NCI-H69 (cell line): ENCODE results near the gene CFAP299.

Source experiments
- DNase-seq: peaks from one replicate; lab custom pipeline; 2025; lab: John Stamatoyannopoulos, UW

Gene CFAP299

GRCh38 chr4:80515496-80515895 lies 180.0 kb downstream of the CFAP299 start:
- DNase-seq = no peak

GRCh38 chr4:80521438-80521837 lies 185.9 kb downstream of the CFAP299 start:
- no peak for DNase-seq

GRCh38 chr4:80526697-80527096 lies 191.2 kb downstream of the CFAP299 start:
- no peak for DNase-seq

DNA sequence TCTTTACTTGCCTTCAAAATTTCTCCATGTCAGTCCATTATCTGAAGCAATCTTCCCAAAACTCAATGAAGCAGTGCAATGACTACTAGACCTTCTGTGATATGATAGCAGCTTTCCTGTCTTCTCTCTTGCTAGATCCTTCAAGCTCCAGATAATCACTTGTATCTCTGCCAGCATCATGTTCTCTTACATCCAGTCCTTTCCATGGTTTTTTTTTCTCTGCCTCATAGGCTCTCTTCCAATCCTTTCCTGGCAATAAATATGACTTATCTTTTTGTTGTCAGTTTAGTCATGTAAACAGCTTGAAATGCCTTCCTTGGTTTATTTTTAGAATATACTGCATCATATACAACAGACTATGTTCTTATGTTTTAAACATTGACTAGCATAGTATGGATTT lies 193.5 kb downstream of the CFAP299 start:
- DNase-seq = no peak

DNA sequence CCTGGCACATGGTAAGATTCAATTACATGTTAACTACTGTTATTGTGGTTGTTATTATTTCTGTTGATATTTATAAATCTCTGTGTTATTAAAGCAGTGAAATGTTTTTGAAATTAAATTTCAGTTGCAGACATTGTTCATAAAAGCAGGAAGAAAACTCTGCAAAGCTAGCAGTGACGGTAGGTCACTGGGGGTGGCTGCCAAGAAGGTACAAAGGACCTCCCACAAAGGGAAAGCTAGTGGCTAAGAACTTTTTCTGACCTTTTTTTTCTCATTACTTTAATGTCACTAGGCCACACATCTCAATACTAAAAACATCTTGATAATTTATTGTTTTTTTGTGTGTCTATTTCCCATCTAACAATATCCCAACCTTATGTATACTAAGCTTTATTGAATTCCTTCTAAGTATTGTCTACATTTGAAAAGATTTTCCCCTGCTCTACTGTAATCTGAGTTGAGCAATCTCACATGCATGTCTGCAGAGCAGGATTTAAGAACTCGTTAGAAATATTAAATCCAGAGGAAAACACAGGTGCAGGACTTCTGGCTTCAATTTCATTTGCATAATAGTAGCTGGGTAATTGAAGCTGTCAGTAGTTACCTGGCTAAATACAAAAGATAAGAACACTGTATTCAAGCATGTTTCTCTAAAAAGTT lies 197.3 kb downstream of the CFAP299 start:
- DNase-seq = peak; percentile 76

DNA sequence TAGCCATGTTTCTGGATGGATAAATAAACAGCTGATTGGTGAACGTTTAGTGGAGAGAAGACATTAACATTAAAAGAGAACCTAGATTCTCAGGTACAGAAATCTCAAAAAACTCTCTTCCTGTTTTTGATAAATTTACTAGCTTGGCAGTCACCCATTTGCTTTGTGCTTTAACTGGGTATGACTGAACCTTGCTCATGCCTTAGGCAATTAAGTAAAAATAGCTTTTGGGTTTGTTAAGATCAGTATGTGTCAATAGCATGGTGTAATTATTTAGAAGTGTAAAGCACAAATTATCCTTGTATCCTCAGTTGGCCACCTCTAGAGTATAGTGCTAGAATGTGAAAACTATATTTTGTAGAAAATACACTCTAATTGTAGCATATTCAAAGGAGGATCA lies 200.0 kb downstream of the CFAP299 start:
- peak; percentile 75 for DNase-seq

- DNase-seq = no peak
Observed at GRCh38 chr4:80538276-80538926, 202.9 kb downstream of the CFAP299 start.

DNA sequence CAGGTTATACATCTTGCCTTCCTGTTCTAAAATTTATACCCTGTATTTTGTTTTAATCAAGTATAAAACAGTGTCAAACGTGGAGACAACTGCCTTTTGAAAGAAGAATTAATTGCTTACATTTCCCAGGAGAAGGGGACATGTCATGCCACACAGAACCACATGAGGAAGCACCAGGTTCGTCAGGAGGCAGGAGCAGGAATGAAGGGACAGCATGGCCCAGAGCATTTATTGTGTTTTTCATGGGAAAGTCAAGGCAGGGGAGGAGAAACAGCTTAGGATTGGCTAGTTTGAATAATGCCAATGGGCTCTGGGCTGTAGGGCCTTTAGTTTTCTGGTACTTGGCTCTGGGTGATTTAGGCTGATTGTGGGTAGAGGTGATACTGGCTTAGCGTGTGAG lies 203.7 kb downstream of the CFAP299 start:
- DNase-seq = peak; percentile 48

DNA sequence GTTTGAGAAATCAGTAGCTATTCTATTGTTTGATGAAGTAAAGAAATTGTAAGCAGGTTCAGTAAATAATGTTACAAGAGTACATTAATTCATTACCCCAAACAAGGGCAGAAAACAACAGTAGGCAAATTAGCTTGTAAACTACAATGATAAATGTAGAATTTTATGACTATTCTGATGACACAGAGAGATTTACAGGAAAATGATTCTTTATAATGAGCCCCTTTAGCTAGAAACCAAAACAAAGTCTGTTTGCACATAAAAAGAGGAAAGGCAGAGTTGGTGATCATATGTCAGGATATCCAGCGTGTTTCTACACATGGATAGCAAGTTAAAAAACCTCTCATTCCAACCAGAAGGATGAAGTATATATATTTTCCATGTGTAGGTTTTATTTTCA lies 204.8 kb downstream of the CFAP299 start:
- peak; percentile 66 for DNase-seq

DNA sequence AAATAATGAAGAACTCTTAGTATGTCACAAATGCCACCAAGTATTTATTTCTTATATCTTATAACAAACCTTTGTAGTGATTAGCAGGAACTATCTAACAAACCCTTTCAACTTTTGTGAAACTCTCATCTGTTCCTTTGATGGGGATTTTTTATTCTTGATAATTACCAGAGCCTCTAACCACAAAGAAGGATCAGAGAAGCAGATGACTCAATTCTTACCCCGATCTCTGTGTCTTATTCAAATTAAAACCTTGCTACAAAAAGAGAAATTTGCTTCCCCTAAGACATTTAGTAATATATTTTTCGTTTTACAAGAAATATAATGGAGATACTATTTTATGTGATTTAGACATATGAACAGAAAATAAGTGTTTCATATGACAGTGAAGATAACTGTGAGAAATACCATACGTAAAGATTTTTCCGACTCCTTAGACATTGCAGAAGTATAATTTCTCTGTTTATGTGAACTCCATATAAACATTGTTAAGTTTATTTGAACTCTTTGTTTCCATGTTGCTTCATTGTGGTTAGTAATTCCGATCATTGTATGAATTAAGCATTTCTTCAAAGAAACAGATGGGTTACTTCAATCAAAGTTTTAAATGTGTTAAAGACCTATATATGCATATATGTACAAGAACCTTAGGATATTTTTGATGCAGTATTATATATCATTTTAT lies 205.4 kb downstream of the CFAP299 start:
- no peak for DNase-seq

DNA sequence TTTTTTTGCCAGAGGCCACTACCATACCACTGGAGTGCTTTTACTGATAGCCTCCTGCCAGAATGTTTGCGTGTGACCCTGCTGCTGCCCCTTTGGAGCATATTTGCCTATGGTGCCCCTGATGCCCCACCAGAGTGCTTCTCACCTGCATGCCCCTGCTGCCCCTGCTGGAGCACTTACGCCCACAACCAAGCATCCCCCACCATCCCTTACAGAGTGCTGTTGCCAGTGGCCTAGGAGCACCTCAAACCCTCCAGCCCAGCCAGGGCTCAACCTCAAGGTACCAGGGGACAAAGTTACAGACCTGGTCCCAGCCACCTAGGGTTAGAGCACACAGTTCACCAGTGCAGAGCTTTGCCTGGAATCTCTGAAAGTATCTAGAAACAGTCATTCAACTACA lies 207.2 kb downstream of the CFAP299 start:
- DNase-seq = no peak

DNA sequence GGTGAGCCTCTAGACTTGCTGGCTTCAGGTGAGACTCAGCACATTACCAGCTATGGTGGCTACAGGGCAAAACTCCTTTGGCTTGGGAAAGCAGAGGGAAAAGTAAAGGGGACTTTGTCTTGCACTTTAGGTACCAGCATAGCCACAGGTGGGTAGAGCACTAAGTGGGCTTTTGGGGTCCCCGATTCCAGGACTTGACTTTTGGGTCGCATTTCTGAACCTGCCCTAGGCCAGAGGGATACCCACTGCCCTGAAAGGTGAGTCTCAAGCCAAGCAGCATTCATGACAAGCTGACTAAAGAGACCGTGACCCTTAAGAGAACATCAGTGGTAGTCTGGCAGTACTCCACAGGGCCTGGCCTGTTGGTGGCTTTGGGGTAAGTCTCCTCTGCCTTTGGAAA lies 224.8 kb downstream of the CFAP299 start:
- no peak for DNase-seq

DNA sequence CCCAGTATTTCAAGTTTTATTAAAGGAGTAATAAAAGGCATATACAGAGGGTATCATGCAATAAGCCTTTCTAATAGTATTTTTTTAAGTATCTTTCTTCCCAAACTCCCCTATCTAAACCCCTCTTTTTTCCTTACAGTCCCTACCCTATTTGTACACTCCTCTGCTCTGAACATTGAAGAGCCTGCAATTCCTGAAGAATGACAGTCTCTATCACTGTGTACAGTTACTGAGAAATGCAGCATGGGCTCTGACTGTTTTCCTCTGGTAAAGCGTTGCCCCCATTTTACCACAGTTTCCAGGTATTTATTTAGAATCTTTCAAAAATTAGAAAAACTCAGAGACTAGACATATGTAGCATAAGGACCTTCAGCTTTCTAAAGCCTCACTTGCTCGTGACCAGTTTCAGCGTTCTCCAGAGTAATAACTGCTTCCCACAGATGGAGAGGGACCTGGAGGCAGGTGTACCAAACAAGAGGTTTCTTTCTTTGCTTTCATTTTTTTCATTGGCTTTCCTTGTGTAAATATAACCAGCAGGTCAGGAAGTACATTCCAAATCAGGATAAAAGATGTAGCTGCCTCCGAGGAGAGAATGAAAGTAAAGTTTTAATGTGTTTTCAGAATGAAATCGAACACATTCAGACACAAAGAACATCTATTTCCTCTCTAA lies 230.8 kb downstream of the CFAP299 start:
- DNase-seq = peak; percentile 81

- peak; percentile 19 for DNase-seq
Observed at GRCh38 chr4:80568891-80569290, 233.4 kb downstream of the CFAP299 start.

DNA sequence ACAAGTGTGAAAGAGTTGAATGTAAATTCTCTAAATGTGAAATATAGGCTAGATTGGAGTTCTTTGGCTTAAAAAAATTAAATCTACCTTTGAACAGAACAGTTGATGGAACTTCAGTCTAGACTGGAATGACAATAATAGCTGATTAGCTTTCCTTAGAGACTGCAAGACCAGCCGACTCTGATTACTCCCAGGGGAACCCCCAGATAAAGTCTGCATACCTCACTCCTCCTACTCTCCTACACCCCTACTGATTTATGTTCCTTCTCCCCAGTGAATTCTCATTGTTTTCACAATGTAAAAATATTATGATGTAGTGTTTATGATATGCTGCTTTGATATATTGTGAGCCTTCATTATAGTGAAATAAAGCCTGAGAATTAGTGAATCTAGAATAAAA lies 241.3 kb downstream of the CFAP299 start:
- DNase-seq = peak; percentile 58

DNA sequence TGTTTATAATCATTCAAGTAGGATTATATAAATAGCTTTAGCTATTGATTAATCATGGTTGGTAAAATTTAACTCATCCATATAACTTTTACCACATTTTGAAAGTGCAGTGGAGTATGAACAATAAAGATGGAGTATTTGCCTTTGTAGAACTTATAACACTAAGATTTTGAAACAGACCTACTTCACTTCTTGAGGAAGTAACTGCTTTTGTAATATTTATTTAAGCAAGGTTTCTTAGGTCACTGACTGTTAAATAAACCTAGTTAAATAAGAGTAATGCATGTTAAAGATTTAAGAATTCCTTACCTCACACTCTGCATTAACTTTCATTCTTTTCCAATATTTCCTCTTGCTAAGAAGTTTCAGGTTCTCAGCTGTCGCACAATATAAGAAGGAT lies 242.5 kb downstream of the CFAP299 start:
- DNase-seq = no peak

GRCh38 chr4:80585542-80585941 lies 250.0 kb downstream of the CFAP299 start:
- DNase-seq = peak; percentile 26

- DNase-seq = peak; percentile 83
Observed at GRCh38 chr4:80586716-80587115, 251.2 kb downstream of the CFAP299 start.

GRCh38 chr4:80587871-80588385 lies 252.4 kb downstream of the CFAP299 start:
- DNase-seq = peak; percentile 91

DNA sequence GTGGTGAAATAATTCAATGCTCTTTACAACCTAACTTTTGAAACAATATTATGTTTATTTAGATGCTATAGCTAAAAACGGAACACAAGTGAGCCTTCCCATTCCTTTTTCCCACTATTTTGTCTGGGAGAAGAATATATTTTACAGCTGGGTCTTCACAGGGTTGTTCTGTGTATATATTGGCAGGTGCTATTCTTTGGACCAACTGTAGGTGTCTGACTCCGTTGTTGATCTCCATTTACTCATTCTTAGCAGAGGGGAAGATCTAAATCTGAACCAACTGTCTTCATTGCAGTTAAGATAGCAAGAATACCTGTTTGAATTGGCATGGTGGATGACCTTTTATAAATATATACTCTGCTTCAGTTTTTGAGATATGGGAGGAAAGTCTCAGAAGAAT lies 257.4 kb downstream of the CFAP299 start:
- DNase-seq = peak; percentile 27

DNA sequence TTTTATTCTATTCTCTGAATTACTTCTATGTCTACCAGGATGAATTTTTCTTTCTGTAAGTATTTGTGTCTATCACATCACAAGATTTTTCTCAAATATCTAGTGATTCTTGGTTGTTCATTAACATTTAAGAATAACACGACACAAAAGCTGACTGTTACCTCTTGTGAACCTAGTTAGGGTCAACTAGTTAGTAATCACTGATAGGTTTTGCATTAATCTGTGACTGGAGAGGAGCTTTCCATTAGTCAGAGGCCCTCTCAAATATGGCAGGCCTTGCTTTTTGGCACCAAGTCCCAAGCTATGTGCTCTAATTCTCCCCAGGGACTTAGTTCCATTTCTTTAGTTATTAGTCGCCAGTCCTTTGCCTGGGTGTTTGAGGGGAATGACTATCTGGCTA lies 259.2 kb downstream of the CFAP299 start:
- no peak for DNase-seq

GRCh38 chr4:80608281-80608980 lies 272.9 kb downstream of the CFAP299 start:
- DNase-seq = no peak
